ENCODE data around the gene CCDC78. TPM values are rescaled to one million over a fixed set of nuclear protein-coding genes. Genes with fewer than 3 reads are reported as not detected.
"Not testable (repeated sequence)": the region's sequence is repeated elsewhere in the genome, so short reads cannot be mapped to it uniquely, and the experiment has no call there.

Gene CCDC78
- total RNA-seq, 4 donors from 2014 or later = 0.72 to 2.4 (median 1.5) TPM

DNA sequence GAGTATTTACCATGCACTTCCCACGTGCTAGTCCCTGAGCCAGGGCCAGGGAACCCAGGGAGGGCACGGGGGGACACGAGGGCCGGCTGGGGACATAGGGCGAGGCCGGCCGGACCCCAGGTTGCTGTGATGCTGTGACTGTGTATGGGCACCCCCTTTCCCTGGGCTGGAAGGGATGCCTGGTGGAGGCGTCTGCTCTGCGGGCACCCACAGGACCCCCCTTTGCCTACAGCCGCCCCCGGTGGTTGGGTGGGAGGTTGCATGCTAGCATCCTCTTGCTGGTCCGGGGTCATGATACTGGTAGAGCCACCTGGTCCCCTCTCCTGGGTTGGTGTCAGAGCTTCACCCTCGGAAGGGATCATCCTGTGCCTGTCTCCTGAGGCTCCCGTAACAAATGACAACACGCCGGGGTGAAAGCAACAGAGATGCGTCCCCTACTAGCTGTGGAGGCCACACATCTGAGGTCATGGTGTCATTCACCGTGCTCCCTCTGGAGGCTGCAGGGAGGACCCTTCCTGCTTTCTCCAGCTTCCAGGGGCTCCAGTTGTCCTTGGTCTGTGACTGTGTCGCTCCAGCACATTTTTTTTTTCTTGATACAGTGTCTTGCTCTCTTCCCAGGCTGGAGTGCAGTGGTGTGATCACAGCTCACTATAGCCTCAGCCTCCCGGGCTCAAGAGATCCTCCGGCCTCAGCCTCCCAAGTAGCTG, 17.7 kb upstream of the CCDC78 start:
- TF ChIP-seq, protein P1, sequence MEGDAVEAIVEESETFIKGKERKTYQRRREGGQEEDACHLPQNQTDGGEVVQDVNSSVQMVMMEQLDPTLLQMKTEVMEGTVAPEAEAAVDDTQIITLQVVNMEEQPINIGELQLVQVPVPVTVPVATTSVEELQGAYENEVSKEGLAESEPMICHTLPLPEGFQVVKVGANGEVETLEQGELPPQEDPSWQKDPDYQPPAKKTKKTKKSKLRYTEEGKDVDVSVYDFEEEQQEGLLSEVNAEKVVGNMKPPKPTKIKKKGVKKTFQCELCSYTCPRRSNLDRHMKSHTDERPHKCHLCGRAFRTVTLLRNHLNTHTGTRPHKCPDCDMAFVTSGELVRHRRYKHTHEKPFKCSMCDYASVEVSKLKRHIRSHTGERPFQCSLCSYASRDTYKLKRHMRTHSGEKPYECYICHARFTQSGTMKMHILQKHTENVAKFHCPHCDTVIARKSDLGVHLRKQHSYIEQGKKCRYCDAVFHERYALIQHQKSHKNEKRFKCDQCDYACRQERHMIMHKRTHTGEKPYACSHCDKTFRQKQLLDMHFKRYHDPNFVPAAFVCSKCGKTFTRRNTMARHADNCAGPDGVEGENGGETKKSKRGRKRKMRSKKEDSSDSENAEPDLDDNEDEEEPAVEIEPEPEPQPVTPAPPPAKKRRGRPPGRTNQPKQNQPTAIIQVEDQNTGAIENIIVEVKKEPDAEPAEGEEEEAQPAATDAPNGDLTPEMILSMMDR (IDR thresholded peaks at IDR 0.05) = no peak
- no peak for DNase-seq (ENCODE audit: low spot score)
- ATAC-seq (ENCODE audit: low FRiP score) = no peak

- DNase-seq (ENCODE audit: low spot score) = not testable (repeated sequence)
Observed at GRCh38 chr16:742894-743293, 16.7 kb upstream of the CCDC78 start.

GRCh38 chr16:741986-742629, 15.9 kb upstream of the CCDC78 start:
- TF ChIP-seq, protein P1 (IDR thresholded peaks at IDR 0.05) = no peak
- no peak for DNase-seq (ENCODE audit: low spot score)
- no peak for ATAC-seq (ENCODE audit: low FRiP score)

More at GRCh38 chr16:742894-743293, 16.7 kb upstream of the CCDC78 start:
- not testable (repeated sequence) for ATAC-seq (ENCODE audit: low FRiP score)

DNA sequence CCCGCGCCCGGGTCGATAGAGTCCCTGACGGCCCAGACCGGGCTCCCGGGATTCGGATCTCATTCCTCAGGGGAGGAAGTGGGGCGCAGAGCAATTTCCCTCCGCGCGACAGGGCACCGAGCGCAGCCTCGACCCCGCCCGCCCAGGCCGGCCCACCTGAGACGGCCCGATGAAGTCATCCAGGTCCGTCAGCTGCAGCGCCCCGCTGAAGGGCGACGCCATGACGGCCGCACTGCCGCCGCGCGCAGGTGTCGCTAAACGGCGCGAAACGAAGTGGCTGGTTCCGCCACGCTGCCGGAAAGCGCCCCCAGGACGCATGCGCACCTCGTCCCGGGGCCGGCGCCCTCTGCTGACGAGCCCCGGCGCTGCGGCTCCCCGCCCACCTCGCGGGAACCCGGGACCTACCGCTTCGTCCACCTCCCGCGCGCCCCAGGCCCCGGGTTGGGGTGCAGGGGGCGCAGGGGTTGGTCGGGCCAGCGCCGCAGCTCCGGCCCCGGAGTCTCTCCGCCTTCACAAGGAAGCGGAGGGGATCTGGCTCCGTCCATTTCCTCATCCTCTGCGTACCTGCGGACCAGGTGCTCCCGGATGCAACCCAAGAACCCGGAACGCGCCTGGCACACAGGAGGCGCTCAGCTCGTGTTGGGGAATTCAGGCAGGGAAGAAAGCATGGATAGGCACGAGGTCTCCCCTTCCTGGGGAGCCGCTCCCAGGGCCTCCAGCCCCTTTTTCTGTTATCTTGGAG, 14.7 kb upstream of the CCDC78 start, which contains the start of gene CIAO3:
Gene CIAO3 (minus strand): TSS at position 234 of the 742 bp plus-strand sequence. CDS start 12 bp downstream, at position 222.
- DNase-seq (ENCODE audit: low spot score) = peak; percentile 71
- peak; percentile 92 for ATAC-seq (ENCODE audit: low FRiP score)
- TF ChIP-seq, protein P1 (IDR thresholded peaks at IDR 0.05) = peak in 1 of 3 donors; percentile 89

- DNase-seq (ENCODE audit: low spot score) = no peak
- ATAC-seq (ENCODE audit: low FRiP score) = no peak
- TF ChIP-seq, protein P1 (IDR thresholded peaks at IDR 0.05) = no peak
Observed at GRCh38 chr16:740459-740763, 14.2 kb upstream of the CCDC78 start.

DNA sequence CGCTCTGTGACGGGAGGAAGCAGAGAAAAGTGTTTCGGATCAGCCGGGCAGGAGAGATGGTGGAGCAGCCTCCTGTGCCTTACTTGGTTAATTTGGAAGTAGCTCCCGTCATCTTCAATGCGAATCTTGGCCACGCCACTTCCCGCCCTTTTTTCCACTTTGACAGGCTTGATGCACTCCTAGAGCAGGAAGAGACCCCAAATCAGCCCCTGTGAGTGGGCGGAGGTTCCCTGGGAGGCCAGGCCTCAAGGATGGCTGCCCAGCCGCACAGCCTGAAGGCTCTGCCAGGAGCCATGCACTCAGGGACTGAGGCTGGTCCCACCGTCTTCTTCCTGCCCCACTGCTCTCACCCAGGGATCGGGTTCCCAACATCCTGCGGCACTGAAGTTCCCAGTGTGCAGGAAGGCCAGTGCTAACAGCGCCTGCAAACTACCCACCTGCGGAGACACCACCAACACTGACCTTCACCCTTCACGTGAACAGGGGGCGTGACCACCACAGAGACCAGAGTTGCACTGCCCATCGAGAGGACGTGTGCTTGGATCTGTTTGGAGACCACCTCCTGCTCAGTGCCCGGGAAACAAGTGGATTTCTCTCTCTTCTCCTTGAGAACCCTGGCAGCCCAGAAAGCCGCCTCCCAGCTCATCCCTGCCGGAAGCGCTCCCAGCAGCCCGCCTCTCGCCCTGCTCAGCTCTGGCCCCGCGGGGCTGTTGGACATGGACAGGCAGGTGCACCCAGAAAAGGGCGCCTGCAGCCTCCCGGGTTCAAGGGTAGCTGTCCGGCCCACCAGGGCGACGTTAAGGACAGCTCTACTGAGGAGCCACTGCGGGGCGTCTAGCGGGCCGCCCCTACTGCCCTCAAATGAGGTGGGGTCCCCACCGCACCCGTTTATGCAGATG, 13.6 kb upstream of the CCDC78 start:
- TF ChIP-seq, protein P1 (IDR thresholded peaks at IDR 0.05) = no peak
- ATAC-seq (ENCODE audit: low FRiP score) (no peak), DNase-seq (ENCODE audit: low spot score) (no peak)
